ENCODE results near the gene AQP6.

Gene AQP6

DNA sequence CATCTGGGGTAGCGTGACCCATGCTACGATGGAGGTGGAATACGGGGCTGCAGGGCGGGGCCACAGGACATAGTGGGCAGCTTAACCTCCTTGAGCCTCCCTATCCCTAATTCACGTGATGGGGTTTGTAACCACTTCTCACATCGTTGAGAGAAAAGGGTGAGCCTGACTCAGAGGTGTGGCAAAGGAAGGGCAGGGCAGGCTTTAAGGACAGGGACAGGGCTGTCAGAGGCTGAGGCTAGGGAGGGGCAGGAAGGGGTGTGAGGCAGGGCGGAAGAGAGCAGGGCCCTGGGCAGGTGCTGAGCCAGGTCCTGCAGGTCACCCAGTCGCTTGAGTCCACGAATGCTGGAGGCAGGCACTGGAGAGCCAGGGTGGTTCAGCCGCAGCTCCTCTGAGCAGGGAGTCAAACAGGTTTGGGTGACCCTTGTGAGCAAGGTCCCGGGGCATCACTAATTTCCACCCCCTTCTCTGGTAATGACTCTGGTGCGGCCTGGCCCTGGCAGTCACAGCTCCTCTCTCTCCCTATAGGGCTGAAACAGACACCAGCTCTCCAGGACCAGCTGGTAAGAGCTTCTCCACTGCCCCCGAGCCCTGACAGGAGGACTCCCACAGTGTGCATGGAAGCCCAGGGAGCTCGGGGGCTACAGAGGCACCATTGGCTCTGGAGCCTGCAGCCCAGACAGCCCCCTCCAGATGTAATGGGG is 29.7 kb upstream of the AQP6 start:
- no peak for DNase-seq (ENCODE audit: low read depth in 2 of 2)
- TF ChIP-seq, protein P1, sequence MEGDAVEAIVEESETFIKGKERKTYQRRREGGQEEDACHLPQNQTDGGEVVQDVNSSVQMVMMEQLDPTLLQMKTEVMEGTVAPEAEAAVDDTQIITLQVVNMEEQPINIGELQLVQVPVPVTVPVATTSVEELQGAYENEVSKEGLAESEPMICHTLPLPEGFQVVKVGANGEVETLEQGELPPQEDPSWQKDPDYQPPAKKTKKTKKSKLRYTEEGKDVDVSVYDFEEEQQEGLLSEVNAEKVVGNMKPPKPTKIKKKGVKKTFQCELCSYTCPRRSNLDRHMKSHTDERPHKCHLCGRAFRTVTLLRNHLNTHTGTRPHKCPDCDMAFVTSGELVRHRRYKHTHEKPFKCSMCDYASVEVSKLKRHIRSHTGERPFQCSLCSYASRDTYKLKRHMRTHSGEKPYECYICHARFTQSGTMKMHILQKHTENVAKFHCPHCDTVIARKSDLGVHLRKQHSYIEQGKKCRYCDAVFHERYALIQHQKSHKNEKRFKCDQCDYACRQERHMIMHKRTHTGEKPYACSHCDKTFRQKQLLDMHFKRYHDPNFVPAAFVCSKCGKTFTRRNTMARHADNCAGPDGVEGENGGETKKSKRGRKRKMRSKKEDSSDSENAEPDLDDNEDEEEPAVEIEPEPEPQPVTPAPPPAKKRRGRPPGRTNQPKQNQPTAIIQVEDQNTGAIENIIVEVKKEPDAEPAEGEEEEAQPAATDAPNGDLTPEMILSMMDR (IDR thresholded peaks at IDR 0.05; ENCODE audit: low read depth, low read length), result no peak
- H3K4me3 ChIP-seq (replicated peaks in 1 of 2; ENCODE audit: low read depth in 2 of 2, low read length in 2 of 2), result no peak overlapping the region

DNA sequence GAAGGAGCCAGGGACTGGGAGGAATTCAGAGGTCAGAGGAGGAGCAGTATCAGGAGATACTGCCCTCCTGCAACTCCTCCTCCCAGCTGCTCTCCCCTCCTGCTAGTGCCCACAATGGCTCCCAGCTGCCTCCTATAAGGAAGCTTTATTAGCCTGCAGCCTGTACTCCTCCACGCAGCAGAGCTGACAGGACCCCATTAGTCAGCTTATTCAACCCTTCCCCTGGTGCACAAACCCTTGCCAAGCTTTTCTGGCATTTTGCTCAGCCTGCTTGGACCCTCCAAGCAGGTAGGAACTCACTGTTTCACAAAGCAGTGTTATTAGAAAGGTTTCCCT is 29.2 kb upstream of the AQP6 start:
- H3K4me3 ChIP-seq (replicated peaks in 1 of 2; ENCODE audit: low read depth in 2 of 2, low read length in 2 of 2), result no peak overlapping the region
- DNase-seq (ENCODE audit: low read depth in 2 of 2), result no peak
- TF ChIP-seq, protein P1 (IDR thresholded peaks at IDR 0.05; ENCODE audit: low read depth, low read length), result no peak

DNA sequence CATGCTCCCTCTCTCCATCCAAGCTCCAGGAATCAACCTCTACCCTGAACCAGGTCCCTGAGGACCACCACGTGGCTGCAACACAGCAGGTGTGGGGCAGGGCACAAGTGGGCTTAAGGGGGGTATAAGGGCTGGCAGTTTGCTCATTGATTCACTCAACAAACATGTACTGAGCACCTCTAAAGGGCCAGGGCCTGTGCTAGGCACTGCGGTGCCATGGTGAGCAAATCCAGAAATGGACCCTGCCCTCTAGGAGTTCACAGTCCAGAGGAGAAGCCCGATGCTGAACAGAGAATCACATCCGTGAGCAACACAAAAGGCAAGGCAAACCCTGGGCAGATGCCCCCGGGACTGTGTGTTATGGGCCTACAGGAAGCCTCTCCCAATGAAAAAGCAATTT is 28.7 kb upstream of the AQP6 start:
- no peak overlapping the region for H3K4me3 ChIP-seq (replicated peaks in 1 of 2; ENCODE audit: low read depth in 2 of 2, low read length in 2 of 2)
- no peak for DNase-seq (ENCODE audit: low read depth in 2 of 2)
- TF ChIP-seq, protein P1 (IDR thresholded peaks at IDR 0.05; ENCODE audit: low read depth, low read length), result no peak

DNA sequence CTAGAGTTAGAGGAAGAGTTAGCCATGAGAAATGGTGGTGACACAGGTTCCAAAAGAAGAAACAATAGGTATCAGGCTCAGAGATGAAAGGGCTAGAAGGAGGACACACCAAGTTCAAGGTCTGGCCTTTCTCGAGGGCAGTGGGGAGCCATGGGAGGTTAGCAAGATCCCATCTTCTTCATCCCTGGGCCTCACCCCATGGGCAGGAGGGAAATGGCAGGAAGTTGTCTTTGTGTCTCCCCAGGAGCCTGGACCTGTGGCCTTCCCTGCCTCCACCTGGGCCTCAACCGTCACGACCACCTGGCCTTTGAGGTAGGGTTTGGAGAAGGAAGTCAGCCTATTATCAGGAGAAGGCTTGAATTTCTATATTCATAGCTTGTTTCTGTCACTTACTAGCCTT is 28.0 kb upstream of the AQP6 start:
- DNase-seq (ENCODE audit: low read depth in 2 of 2), result no peak
- TF ChIP-seq, protein P1 (IDR thresholded peaks at IDR 0.05; ENCODE audit: low read depth, low read length), result no peak
- H3K4me3 ChIP-seq (replicated peaks in 1 of 2; ENCODE audit: low read depth in 2 of 2, low read length in 2 of 2), result no peak overlapping the region

DNA sequence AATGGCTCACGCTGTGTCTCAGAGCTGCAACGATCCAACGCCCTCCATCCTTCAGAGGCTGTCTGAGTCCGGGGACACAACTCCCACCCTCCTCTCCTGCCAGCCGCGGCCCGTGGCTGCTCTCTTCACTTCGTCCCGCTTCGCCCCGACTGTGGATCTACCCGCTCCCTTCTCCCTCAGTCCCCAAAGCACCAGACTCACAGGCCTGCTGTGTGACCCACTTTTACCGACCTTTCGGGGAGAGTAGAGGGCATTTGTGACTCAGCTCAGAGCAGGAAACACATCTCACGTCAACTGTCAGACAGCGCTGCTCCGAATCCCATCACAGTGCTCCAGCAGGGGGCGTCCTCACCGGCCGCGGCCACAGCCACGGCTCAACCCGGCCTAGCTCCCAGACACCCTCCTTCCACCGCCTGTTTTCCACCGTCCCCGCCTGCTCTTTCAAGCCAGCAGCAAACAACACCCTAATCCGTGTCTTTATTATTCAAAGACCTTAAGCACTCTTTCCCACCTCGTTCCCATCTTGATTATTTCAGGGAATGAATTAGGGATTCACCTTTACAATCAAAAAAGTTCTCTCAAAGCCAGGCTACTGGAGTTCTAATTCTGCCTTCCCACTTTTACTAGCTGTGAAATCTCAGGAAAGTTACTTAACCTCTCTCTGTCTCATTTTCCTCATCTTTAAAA is 27.2 kb upstream of the AQP6 start:
- TF ChIP-seq, protein P1 (IDR thresholded peaks at IDR 0.05; ENCODE audit: low read depth, low read length), result peak; percentile 95
- peak; percentile 83 to 86 for DNase-seq (ENCODE audit: low read depth in 2 of 2)
- H3K4me3 ChIP-seq (replicated peaks in 1 of 2; ENCODE audit: low read depth in 2 of 2, low read length in 2 of 2), result peak overlapping the region; percentile 8 to 24

DNA sequence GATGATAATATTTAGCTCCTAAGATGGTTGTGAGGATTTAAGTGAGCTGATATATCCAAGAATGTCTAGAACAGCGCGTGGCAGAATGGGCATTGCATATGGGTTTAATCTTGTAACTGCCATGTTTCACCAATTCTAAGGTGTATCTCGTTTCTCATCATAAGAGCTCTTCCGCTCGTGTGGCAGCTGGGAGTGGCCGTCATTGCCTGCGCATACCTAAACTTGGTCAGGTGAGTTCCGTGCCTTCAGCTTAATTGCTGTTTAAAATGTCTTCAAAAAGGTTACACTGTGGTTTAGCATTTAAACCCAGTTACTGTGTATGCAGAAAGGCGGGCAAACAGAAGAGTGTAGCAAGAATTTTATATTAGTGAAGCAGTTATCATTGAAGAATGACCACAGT is 26.7 kb upstream of the AQP6 start:
- DNase-seq (ENCODE audit: low read depth in 2 of 2), result no peak
- H3K4me3 ChIP-seq (replicated peaks in 1 of 2; ENCODE audit: low read depth in 2 of 2, low read length in 2 of 2), result no peak overlapping the region
- TF ChIP-seq, protein P1 (IDR thresholded peaks at IDR 0.05; ENCODE audit: low read depth, low read length), result no peak

Data from cardiac fibroblast (primary cell).